ENCODE measurements around the gene ANGEL1.

DNA sequence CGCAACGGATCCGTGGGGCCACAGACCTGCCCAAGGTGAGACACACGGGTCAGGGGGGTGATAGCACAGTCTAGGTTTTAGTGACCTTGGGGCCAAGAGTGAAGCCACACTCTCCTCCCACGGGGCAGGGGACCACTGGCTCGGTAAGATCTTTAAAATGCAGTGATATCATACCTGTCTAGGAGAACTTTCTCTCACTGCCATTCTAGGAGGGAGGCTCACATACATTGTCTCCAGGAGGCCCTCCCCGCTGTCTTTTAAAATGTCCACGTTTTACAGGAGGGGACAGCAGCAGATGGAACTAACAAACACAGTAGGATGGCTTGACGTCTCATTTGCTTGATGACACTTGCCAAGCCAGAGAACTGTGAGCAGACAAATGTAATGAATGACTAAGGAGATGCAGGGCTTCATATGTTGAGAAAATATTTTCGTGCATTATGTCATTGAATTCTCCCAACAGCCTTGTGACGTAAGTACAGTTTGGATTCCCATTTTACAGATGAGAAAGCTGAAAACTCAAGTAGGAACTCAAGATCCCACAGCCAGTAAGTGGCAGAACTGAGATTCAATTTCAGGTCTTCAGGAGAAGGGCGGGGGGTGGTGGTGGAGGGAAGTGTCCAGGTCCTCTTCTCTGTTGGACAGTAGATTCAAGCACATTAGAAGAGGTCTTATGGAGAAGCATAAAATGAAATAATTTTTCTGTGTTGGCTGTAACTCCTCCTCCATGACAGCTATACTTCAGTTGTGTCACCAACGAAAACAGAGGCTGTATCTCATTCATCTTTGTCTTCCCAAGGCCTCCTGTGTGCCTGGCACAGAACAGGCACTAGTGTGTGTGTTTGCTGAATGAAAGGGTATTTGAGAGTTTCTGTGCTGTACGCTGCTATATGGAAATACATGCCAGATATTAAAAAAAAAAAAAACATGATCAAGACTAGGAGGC is 49.3 kb downstream of the ANGEL1 start:
- TF ChIP-seq, protein P1, sequence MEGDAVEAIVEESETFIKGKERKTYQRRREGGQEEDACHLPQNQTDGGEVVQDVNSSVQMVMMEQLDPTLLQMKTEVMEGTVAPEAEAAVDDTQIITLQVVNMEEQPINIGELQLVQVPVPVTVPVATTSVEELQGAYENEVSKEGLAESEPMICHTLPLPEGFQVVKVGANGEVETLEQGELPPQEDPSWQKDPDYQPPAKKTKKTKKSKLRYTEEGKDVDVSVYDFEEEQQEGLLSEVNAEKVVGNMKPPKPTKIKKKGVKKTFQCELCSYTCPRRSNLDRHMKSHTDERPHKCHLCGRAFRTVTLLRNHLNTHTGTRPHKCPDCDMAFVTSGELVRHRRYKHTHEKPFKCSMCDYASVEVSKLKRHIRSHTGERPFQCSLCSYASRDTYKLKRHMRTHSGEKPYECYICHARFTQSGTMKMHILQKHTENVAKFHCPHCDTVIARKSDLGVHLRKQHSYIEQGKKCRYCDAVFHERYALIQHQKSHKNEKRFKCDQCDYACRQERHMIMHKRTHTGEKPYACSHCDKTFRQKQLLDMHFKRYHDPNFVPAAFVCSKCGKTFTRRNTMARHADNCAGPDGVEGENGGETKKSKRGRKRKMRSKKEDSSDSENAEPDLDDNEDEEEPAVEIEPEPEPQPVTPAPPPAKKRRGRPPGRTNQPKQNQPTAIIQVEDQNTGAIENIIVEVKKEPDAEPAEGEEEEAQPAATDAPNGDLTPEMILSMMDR (IDR thresholded peaks at IDR 0.05) = no peak
- TF ChIP-seq POLR2A (IDR thresholded peaks at IDR 0.05) = no peak

All from body of pancreas (tissue), 4 donors.